CD4-positive, alpha-beta T cell (primary cell): ENCODE data around the gene RASD1. TPM values are rescaled to one million over a fixed set of nuclear protein-coding genes. Genes with fewer than 3 reads are reported as not detected.

ENCODE experiments used
- ATAC-seq: fragments of 200-7000 bp; cut with Tn5 transposase; one replicate; pipeline ENCODE4 v1.10.0; 2022; ENCODE audit warnings: mild to moderate bottlenecking; ENCODE audit not compliant: poor library complexity
- CTCF ChIA-PET: fragments of 350-600 bp; sonication (Branson Sonifier 250); formaldehyde crosslinking; loops from one replicate; lab custom pipeline; 2021; ENCODE audit warnings: antibody characterized with exemption, inconsistent platforms; lab: Charles Lee
- POLR2A ChIA-PET: fragments of 350-600 bp; sonication (Branson Sonifier 250); formaldehyde crosslinking; loops from one replicate; lab custom pipeline; 2021; ENCODE audit warnings: antibody characterized with exemption, inconsistent platforms; lab: Charles Lee
- DNase-seq, 14 experiments: peaks; one replicate each; pipeline ENCODE4 v3.0.0-alpha.2; 2013 to 2020; ENCODE audit warnings: mixed read lengths in 2 of 14
- H3K27ac ChIP-seq, 2 donors: one replicate each; pipeline versions ENCODE4 v1.5.1 to v1.7.0; 2013; ENCODE audit warnings: low read length in 2 of 2, low read depth in 1 of 2, mild to moderate bottlenecking in 1 of 2
- H3K27me3 ChIP-seq, 2 experiments: 1 replicate in 1 of 2; 2 replicates in 1 of 2; pipeline versions ENCODE4 v1.6.1 to v1.7.0; 2013; ENCODE audit warnings: low read length in 2 of 2, control low read depth in 1 of 2, mild to moderate bottlenecking in 1 of 2, moderate library complexity in 1 of 2; ENCODE audit not compliant: insufficient read depth in 2 of 2, control insufficient read depth in 1 of 2
- H3K36me3 ChIP-seq: one replicate; pipeline ENCODE4 v1.6.1; 2013; ENCODE audit warnings: low read length, control low read depth; ENCODE audit not compliant: insufficient read depth
- H3K4me1 ChIP-seq: one replicate; pipeline ENCODE4 v1.6.1; 2013; ENCODE audit warnings: low read length, control low read depth; ENCODE audit not compliant: insufficient read depth
- H3K4me3 ChIP-seq: one replicate; pipeline ENCODE4 v1.5.1; 2013; ENCODE audit warnings: mild to moderate bottlenecking, low read length, moderate library complexity
- H3K9me3 ChIP-seq, 2 experiments: 1 replicate in 1 of 2; 2 replicates in 1 of 2; pipeline versions ENCODE4 v1.6.1 to v1.7.0; 2013; ENCODE audit warnings: low read length in 2 of 2, mild to moderate bottlenecking in 2 of 2, control low read depth in 1 of 2, moderate library complexity in 1 of 2; ENCODE audit not compliant: control insufficient read depth in 1 of 2, insufficient read depth in 1 of 2
- H3K27ac Mint-ChIP-seq: one replicate; pipeline ENCODE4 v1.8.0; 2020; ENCODE audit warnings: mixed read lengths
- H3K27me3 Mint-ChIP-seq: one replicate; pipeline ENCODE4 v1.8.0; 2021; ENCODE audit warnings: mixed read lengths
- H3K36me3 Mint-ChIP-seq: one replicate; pipeline ENCODE4 v1.8.0; 2021; ENCODE audit warnings: low read depth, mixed read lengths
- H3K4me1 Mint-ChIP-seq: one replicate; pipeline ENCODE4 v1.8.0; 2021; ENCODE audit warnings: low read depth, mixed read lengths
- H3K4me3 Mint-ChIP-seq: one replicate; pipeline ENCODE4 v1.8.0; 2020; ENCODE audit warnings: mild to moderate bottlenecking, mixed read lengths
- H3K9me3 Mint-ChIP-seq: one replicate; pipeline ENCODE4 v1.8.0; 2020; ENCODE audit warnings: mixed read lengths
- CTCF ChIP-seq: fragments of 200-600 bp; IDR thresholded peaks from one replicate; pipeline ENCODE4 v1.8.0; 2022; ENCODE audit warnings: antibody characterized with exemption, mild to moderate bottlenecking
- intact Hi-C, 2 experiments: fragments of 100-400 bp; cut with DNase I in 1 of 2; cut with micrococcal nuclease in 1 of 2; formaldehyde crosslinking; loops; one replicate each; pipeline versions ENCODE4 v1.15.1 to v1.9.0; 2023 to 2025; cut with DNase I, micrococcal nuclease
- total RNA-seq, 174 experiments: library from RNA in 2 of 174; stranded (reverse) in 2 of 174; gene quantifications; one replicate each; pipeline ENCODE4 v1.2.3 and lab custom pipeline; 2021 to 2026

Gene RASD1
- total RNA-seq, 2 experiments from 2014 or later = 1.8 to 2.0 TPM

DNA sequence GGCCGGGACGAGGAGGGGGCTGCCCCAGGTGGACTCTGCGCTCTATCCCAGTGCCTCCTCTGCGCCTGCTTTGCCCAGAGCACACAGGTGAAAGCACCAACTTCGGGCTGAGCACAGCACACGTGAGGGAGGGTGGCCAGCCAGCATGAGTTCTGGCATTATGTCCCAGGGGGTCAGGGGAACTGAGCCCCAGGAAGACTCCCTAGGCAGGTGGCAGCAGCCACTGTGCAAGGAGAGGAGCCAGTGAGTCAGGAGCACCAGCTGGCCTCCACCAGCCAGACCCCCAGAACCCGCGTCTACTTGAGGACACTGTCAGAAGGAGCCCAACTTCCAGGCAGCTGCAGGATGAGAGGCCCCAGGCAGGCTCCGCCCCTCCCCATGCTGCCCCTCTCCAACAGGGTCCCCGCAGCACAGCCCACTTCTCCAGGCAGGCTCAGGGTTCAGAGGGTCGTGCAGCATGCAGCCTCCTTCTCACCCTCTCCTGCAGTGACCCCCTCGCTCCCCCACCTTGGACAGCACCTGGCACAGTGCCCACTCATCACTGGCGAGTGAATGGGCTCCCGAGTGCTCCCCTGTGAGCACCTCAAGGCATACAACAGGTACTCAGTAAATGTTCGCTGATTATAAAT is 44.2 kb upstream of the RASD1 start:
- no peak for TF ChIP-seq CTCF
- Mint-ChIP-seq H3K9me3 (no peaks in the 10 kb centered on the region), H3K36me3 (no peaks in the 10 kb centered on the region), H3K27me3 (no peaks in the 10 kb centered on the region), H3K27ac (no peak overlapping the region), H3K4me3 (no peak overlapping the region), H3K4me1 (no peaks in the 10 kb centered on the region)
- intact Hi-C loops = no loop called here
- ChIA-PET CTCF (no interaction called here), POLR2A (no interaction called here)
- ATAC-seq (no peak), DNase-seq (no peak)
- H3K4me3 ChIP-seq = no peak overlapping the region
- no peaks in the 10 kb centered on the region for H3K36me3 ChIP-seq
- no peaks in the 10 kb centered on the region for H3K27me3 ChIP-seq
- no peaks in the 10 kb centered on the region for H3K9me3 ChIP-seq
- no peak overlapping the region for H3K27ac ChIP-seq
- H3K4me1 ChIP-seq = no peaks in the 10 kb centered on the region

DNA sequence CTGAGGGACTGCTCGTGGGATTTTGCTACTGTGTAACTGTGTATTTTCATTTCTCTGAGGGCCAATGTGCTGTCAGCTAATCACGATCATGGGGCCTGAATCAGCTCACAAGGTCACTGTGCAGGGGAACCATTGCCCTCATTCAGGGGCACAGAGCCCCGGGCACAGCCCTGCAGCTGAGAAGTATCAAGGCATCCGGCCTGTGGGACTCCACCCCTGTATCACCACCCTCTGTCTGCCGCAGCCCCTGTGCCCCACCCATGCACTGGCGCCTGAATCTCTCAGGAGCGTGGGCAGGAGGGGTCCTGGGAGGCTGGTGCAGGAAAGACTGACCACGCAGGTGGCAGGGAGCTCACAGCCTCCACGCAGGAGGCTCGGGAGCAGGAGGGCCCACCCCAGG is 43.4 kb upstream of the RASD1 start:
- Histone ChIP-seq H3K36me3 (no peaks in the 10 kb centered on the region), H3K4me1 (no peaks in the 10 kb centered on the region), H3K27ac (no peak overlapping the region), H3K27me3 (no peaks in the 10 kb centered on the region), H3K9me3 (no peaks in the 10 kb centered on the region), H3K4me3 (no peak overlapping the region)
- TF ChIP-seq CTCF = no peak
- ChIA-PET POLR2A (no interaction called here), CTCF (interaction anchor here (0.7 kb wide), 1 partner anchor 9 kb away, joined by 3 read pairs; no protein-coding TSS in a partner anchor)
- no peak for ATAC-seq
- intact Hi-C loops = no loop called here
- Mint-ChIP-seq H3K9me3 (no peaks in the 10 kb centered on the region), H3K36me3 (no peaks in the 10 kb centered on the region), H3K27ac (no peak overlapping the region), H3K4me1 (no peaks in the 10 kb centered on the region), H3K4me3 (no peak overlapping the region), H3K27me3 (no peaks in the 10 kb centered on the region)
- DNase-seq = no peak

- Mint-ChIP-seq H3K4me1 (no peaks in the 10 kb centered on the region), H3K36me3 (no peaks in the 10 kb centered on the region), H3K27ac (no peak overlapping the region), H3K9me3 (no peaks in the 10 kb centered on the region), H3K4me3 (no peak overlapping the region), H3K27me3 (no peaks in the 10 kb centered on the region)
- TF ChIP-seq CTCF = no peak
- Histone ChIP-seq H3K4me3 (no peak overlapping the region), H3K36me3 (no peaks in the 10 kb centered on the region), H3K27ac (no peak overlapping the region), H3K27me3 (no peaks in the 10 kb centered on the region), H3K9me3 (no peaks in the 10 kb centered on the region), H3K4me1 (no peaks in the 10 kb centered on the region)
- DNase-seq (no peak), ATAC-seq (no peak)
- ChIA-PET CTCF (interaction anchor here (0.7 kb wide), 1 partner anchor 8 kb away, joined by 3 read pairs; no protein-coding TSS in a partner anchor), POLR2A (no interaction called here)
- intact Hi-C loops = no loop called here
Observed at GRCh38 chr17:17538417-17539391, 42.5 kb upstream of the RASD1 start.
